A673 (cell line): ENCODE measurements around the gene JMJD8. TPM values are rescaled to one million over a fixed set of nuclear protein-coding genes. Genes with fewer than 3 reads are reported as not detected.
A peak's percentile ranks its signal among the peaks of the same experiment; 100 is the strongest.

Source experiments
- BruUV-seq: library from RNA; stranded (reverse); fragments of 400-500 nt; replicated peaks from 2 replicates; lab custom pipeline; 2021; lab: Mats Ljungman, UMichigan
- CTCF ChIA-PET: fragments of 300-600 bp; sonication (Branson Sonifier 250); formaldehyde crosslinking; loops from one replicate; lab custom pipeline; 2022; ENCODE audit warnings: antibody characterized with exemption; lab: Charles Lee
- POLR2A ChIA-PET: fragments of 300-600 bp; sonication (Branson Sonifier 250); formaldehyde crosslinking; loops from one replicate; lab custom pipeline; 2022; ENCODE audit warnings: antibody characterized with exemption; ENCODE audit not compliant: low non-redundant PET; lab: Charles Lee
- DNase-seq: peaks from one replicate; pipeline ENCODE4 v3.0.0-alpha.2; 2015; ENCODE audit warnings: low spot score
- H3K27ac ChIP-seq: fragments of 200-600 bp; sonication (generic); 2 replicates; pipeline ENCODE4 v1.5.1; 2016; ENCODE audit warnings: mixed run types, low read depth, mild to moderate bottlenecking, mixed read lengths, antibody characterized with exemption, low read length; ENCODE audit not compliant: poor library complexity, severe bottlenecking
- H3K27me3 ChIP-seq: fragments of 200-600 bp; sonication (generic); replicated peaks from 2 replicates; pipeline ENCODE4 v1.6.1; 2017; ENCODE audit warnings: mixed run types, low read depth, mild to moderate bottlenecking, mixed read lengths, antibody characterized with exemption, low read length; ENCODE audit not compliant: insufficient read depth, poor library complexity
- H3K36me3 ChIP-seq: fragments of 200-600 bp; sonication (generic); 2 replicates; pipeline ENCODE4 v1.6.1; 2016; ENCODE audit warnings: mixed run types, mild to moderate bottlenecking, mixed read lengths, antibody characterized with exemption, low read length; ENCODE audit not compliant: insufficient read depth, poor library complexity, severe bottlenecking
- H3K4me1 ChIP-seq: fragments of 200-600 bp; sonication (generic); 2 replicates; pipeline ENCODE4 v1.6.1; 2017; ENCODE audit warnings: mixed run types, mild to moderate bottlenecking, mixed read lengths, antibody characterized with exemption, low read length; ENCODE audit not compliant: insufficient read depth, poor library complexity, severe bottlenecking
- H3K4me3 ChIP-seq: fragments of 200-600 bp; sonication (generic); 2 replicates; pipeline ENCODE4 v1.5.1; 2016; ENCODE audit warnings: low read depth, mixed run types, mild to moderate bottlenecking, mixed read lengths, low read length; ENCODE audit not compliant: poor library complexity, severe bottlenecking
- H3K9me3 ChIP-seq: fragments of 200-600 bp; sonication (generic); 2 replicates; pipeline ENCODE4 v1.6.1; 2016; ENCODE audit warnings: mixed run types, low read depth, mild to moderate bottlenecking, mixed read lengths, antibody characterized with exemption, low read length; ENCODE audit not compliant: poor library complexity, severe bottlenecking
- CTCF ChIP-seq: fragments of 300-800, 200-600 bp; sonication (generic); conservative IDR thresholded peaks from 2 replicates; pipeline ENCODE4 v1.5.1; 2017; ENCODE audit warnings: low read depth, mild to moderate bottlenecking, antibody characterized with exemption, low read length, moderate library complexity, mixed read lengths
- EZH2 ChIP-seq: fragments of 200-600 bp; sonication (generic); IDR thresholded peaks from 2 replicates; pipeline ENCODE4 v1.6.1; 2017; ENCODE audit warnings: borderline replicate concordance, low read depth, mild to moderate bottlenecking, mixed read lengths, antibody characterized with exemption, low read length; ENCODE audit not compliant: poor library complexity, severe bottlenecking
- intact Hi-C: fragments of 100-400 bp; cut with micrococcal nuclease; formaldehyde crosslinking; loops from one replicate; pipeline ENCODE4 v1.10.0; 2022; ENCODE audit not compliant: unreplicated experiment
- total RNA-seq: library from RNA; stranded (reverse); gene quantifications from 2 replicates; pipeline ENCODE4 v1.2.3, GENCODE V29; 2021

Gene JMJD8
- total RNA-seq, 1 experiment from 2014 or later = 87.1 TPM

- intact Hi-C loops = no loop called here
- Histone ChIP-seq H3K4me3 (no peak overlapping the region), H3K27ac (no peak overlapping the region), H3K9me3 (no peaks in the 10 kb centered on the region), H3K4me1 (no peaks in the 10 kb centered on the region), H3K36me3 (no peaks in the 10 kb centered on the region), H3K27me3 (peaks cover 51% of the 10 kb centered on the region)
- no TSS peak for BruUV-seq
- no peak for DNase-seq
- ChIA-PET POLR2A (no interaction called here), CTCF (interaction anchor here (0.5 kb wide), 1 partner anchor 130 kb away, joined by 4 read pairs; no protein-coding TSS in a partner anchor)
- TF ChIP-seq EZH2 = no peak
- no peak for TF ChIP-seq CTCF
These were observed 23.0 kb upstream of the JMJD8 start for GRCh38 chr16:707062-707538.

- Histone ChIP-seq H3K4me3 (peak overlapping the region; percentile 23), H3K27me3 (peaks cover 58% of the 10 kb centered on the region), H3K9me3 (no peaks in the 10 kb centered on the region), H3K27ac (no peak overlapping the region), H3K36me3 (no peaks in the 10 kb centered on the region), H3K4me1 (no peaks in the 10 kb centered on the region)
- BruUV-seq = no TSS peak
- intact Hi-C loops = no loop called here
- DNase-seq = no peak
- CTCF ChIA-PET = no interaction called here
- POLR2A ChIA-PET = no interaction called here
- TF ChIP-seq CTCF = no peak
- TF ChIP-seq EZH2 = peak; percentile 7
These were observed 22.3 kb upstream of the JMJD8 start for GRCh38 chr16:706189-707061.

GRCh38 chr16:705431-706188 is 21.5 kb upstream of the JMJD8 start, which contains the start of gene FBXL16:
Gene FBXL16, minus strand, starts transcription at chr16:705801. Its CDS starts 8,396 bp downstream, at chr16:697405.
- DNase-seq = peak; percentile 73
- ChIA-PET CTCF (no interaction called here), POLR2A (no interaction called here)
- H3K4me3 ChIP-seq = peak within 1 kb of the TSS; percentile 36
- no peaks in the 10 kb centered on the region for H3K4me1 ChIP-seq
- no TSS peak for BruUV-seq
- no peaks in the 10 kb centered on the region for H3K9me3 ChIP-seq
- peaks cover 66% of the 10 kb centered on the region for H3K27me3 ChIP-seq
- H3K36me3 ChIP-seq = no peaks in the 10 kb centered on the region
- intact Hi-C loops = no loop called here
- H3K27ac ChIP-seq = no peak within 1 kb of the TSS
- TF ChIP-seq EZH2 (no peak), CTCF (no peak)
